ENCODE data around the gene LAMTOR5. TPM values are rescaled to one million over a fixed set of nuclear protein-coding genes. Genes with fewer than 3 reads are reported as not detected.

Gene LAMTOR5
- total RNA-seq, 1 donor from 2014 or later: 266 TPM

GRCh38 chr1:110434946-110435345 is 27.5 kb upstream of the LAMTOR5 start:
- no peak for DNase-seq
- TF ChIP-seq CTCF (IDR thresholded peaks at IDR 0.05; ENCODE audit: borderline replicate concordance): no peak
- H3K9me3 ChIP-seq (replicated peaks): no peaks in the 10 kb centered on the region
- H3K27me3 ChIP-seq (ENCODE audit: low read depth): no peaks in the 10 kb centered on the region
- H3K27ac ChIP-seq (replicated peaks): no peak overlapping the region
- no peak overlapping the region for H3K4me3 ChIP-seq
- no peaks in the 10 kb centered on the region for H3K36me3 ChIP-seq
- intact Hi-C loops (cut with micrococcal nuclease): no loop called here
- peaks cover 21% of the 10 kb centered on the region for H3K4me1 ChIP-seq

GRCh38 chr1:110433803-110434202 is 26.3 kb upstream of the LAMTOR5 start:
- Histone ChIP-seq H3K36me3 (no peaks in the 10 kb centered on the region), H3K27me3 (ENCODE audit: low read depth) (no peaks in the 10 kb centered on the region), H3K4me3 (no peak overlapping the region), H3K9me3 (replicated peaks) (no peaks in the 10 kb centered on the region), H3K27ac (replicated peaks) (no peak overlapping the region), H3K4me1 (peaks cover 21% of the 10 kb centered on the region)
- DNase-seq: peak; percentile 47
- intact Hi-C loops (cut with micrococcal nuclease): no loop called here
- peak; percentile 50 for TF ChIP-seq CTCF (IDR thresholded peaks at IDR 0.05; ENCODE audit: borderline replicate concordance)

- Histone ChIP-seq H3K36me3 (no peaks in the 10 kb centered on the region), H3K4me3 (no peak overlapping the region), H3K9me3 (replicated peaks) (no peaks in the 10 kb centered on the region), H3K27ac (replicated peaks) (no peak overlapping the region), H3K27me3 (ENCODE audit: low read depth) (no peaks in the 10 kb centered on the region), H3K4me1 (peaks cover 21% of the 10 kb centered on the region)
- no peak for TF ChIP-seq CTCF (IDR thresholded peaks at IDR 0.05; ENCODE audit: borderline replicate concordance)
- DNase-seq: no peak
- intact Hi-C loops (cut with micrococcal nuclease): no loop called here
These were observed 25.7 kb upstream of the LAMTOR5 start for GRCh38 chr1:110433213-110433612.

- H3K4me1 ChIP-seq: peaks cover 23% of the 10 kb centered on the region
- intact Hi-C loops (cut with micrococcal nuclease): no loop called here
- no peak for DNase-seq
- no peaks in the 10 kb centered on the region for H3K36me3 ChIP-seq
- TF ChIP-seq CTCF (IDR thresholded peaks at IDR 0.05; ENCODE audit: borderline replicate concordance): no peak
- H3K27ac ChIP-seq (replicated peaks): no peak overlapping the region
- no peaks in the 10 kb centered on the region for H3K9me3 ChIP-seq (replicated peaks)
- no peaks in the 10 kb centered on the region for H3K27me3 ChIP-seq (ENCODE audit: low read depth)
- no peak overlapping the region for H3K4me3 ChIP-seq
These were observed 23.4 kb upstream of the LAMTOR5 start for GRCh38 chr1:110430901-110431300.

- H3K4me3 ChIP-seq: no peak overlapping the region
- intact Hi-C loops (cut with micrococcal nuclease): no loop called here
- no peak for DNase-seq
- no peaks in the 10 kb centered on the region for H3K9me3 ChIP-seq (replicated peaks)
- H3K36me3 ChIP-seq: no peaks in the 10 kb centered on the region
- no peak overlapping the region for H3K27ac ChIP-seq (replicated peaks)
- H3K27me3 ChIP-seq (ENCODE audit: low read depth): no peaks in the 10 kb centered on the region
- TF ChIP-seq CTCF (IDR thresholded peaks at IDR 0.05; ENCODE audit: borderline replicate concordance): no peak
- peaks cover 29% of the 10 kb centered on the region for H3K4me1 ChIP-seq
These were observed 22.9 kb upstream of the LAMTOR5 start for GRCh38 chr1:110430366-110430765.

- H3K36me3 ChIP-seq: no peaks in the 10 kb centered on the region
- intact Hi-C loops (cut with micrococcal nuclease): no loop called here
- no peaks in the 10 kb centered on the region for H3K27me3 ChIP-seq (ENCODE audit: low read depth)
- no peak for TF ChIP-seq CTCF (IDR thresholded peaks at IDR 0.05; ENCODE audit: borderline replicate concordance)
- peaks cover 24% of the 10 kb centered on the region for H3K4me1 ChIP-seq
- H3K27ac ChIP-seq (replicated peaks): no peak overlapping the region
- no peak overlapping the region for H3K4me3 ChIP-seq
- H3K9me3 ChIP-seq (replicated peaks): no peaks in the 10 kb centered on the region
- no peak for DNase-seq
These were observed 21.5 kb upstream of the LAMTOR5 start for GRCh38 chr1:110428946-110429345.

Data from left ventricle myocardium inferior (tissue), 1 donor.